Measurements from ENCODE around the gene RBM48. TPM values are rescaled to one million over a fixed set of nuclear protein-coding genes. Genes with fewer than 3 reads are reported as not detected.

The RBM48 gene
- total RNA-seq, 4 donors from 2014 or later: 8.5 to 16.3 (median 12.8) TPM

DNA sequence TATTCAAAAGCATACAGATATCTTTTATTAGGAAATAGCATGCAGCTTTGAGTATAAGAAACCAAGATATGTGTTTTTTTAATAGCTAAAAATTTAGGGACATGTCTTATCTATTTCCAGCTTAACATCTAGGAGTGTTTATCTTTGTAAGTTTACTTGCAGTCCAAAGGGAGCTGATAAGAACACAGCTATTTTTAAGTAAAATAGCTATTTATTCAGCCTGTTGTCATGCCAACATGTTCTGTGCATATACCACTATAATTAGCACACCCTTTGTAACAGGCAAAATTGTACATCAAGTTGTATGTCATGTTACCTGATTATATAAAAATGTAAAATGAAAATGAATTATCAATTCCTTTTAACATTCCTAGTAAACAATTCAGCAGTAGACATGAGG, 32.0 kb downstream of the RBM48 start:
- H3K36me3 ChIP-seq: peaks cover 0 to 59% (median 0%) of the 10 kb centered on the region in 3 donors
- H3K27ac ChIP-seq: no peak overlapping the region
- H3K4me1 ChIP-seq: no peaks in the 10 kb centered on the region
- TF ChIP-seq CTCF (IDR thresholded peaks at IDR 0.05) (no peak), EP300 (IDR thresholded peaks at IDR 0.05) (no peak), POLR2A (IDR thresholded peaks at IDR 0.05) (no peak)
- no peaks in the 10 kb centered on the region for H3K9me3 ChIP-seq
- no peak for DNase-seq (ENCODE audit: low spot score in 2 of 2)
- H3K4me3 ChIP-seq: no peak overlapping the region
- H3K27me3 ChIP-seq: no peaks in the 10 kb centered on the region

DNA sequence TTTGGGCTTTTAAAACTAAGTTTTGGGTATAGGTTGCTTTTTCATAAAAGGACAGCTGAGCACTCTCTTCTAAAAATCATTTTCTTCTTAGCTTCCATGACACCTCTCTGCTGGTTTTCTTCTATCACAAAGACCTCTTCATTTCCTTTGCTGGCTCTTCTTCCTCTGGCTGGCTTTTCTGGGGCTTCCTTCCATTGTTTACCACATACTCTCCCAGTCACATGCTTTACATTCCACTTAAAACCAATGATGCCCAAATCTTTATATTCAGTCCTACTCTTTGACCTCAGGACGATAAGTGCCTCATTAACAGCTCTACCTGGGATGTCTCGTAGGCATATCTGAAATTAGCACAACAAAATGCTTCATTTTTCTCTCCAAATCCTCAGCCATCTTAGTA, 34.8 kb downstream of the RBM48 start:
- 87 to 89% methylated on average over 2 of the region's 2 CpGs for WGBS, 2 donors
- DNase-seq (ENCODE audit: low spot score in 2 of 2): no peak
- no peak for TF ChIP-seq POLR2A (IDR thresholded peaks at IDR 0.05)
- no peak for TF ChIP-seq EP300 (IDR thresholded peaks at IDR 0.05)
- Histone ChIP-seq H3K27me3 (no peaks in the 10 kb centered on the region), H3K4me3 (no peak overlapping the region), H3K27ac (no peak overlapping the region), H3K36me3 (peaks cover 0 to 80% (median 5%) of the 10 kb centered on the region in 3 donors), H3K4me1 (no peaks in the 10 kb centered on the region), H3K9me3 (no peaks in the 10 kb centered on the region)

GRCh38 chr7:92567460-92567859, 38.9 kb downstream of the RBM48 start:
- H3K4me1 ChIP-seq: no peaks in the 10 kb centered on the region
- H3K4me3 ChIP-seq: no peak overlapping the region
- TF ChIP-seq EP300 (IDR thresholded peaks at IDR 0.05) (no peak), CTCF (IDR thresholded peaks at IDR 0.05) (no peak), POLR2A (IDR thresholded peaks at IDR 0.05) (no peak)
- no peaks in the 10 kb centered on the region for H3K9me3 ChIP-seq
- H3K36me3 ChIP-seq: peaks cover 6 to 92% (median 12%) of the 10 kb centered on the region in 3 donors
- 86 to 87% methylated on average over 6 of the region's 6 CpGs for WGBS, 2 donors
- H3K27me3 ChIP-seq: no peaks in the 10 kb centered on the region
- DNase-seq (ENCODE audit: low spot score in 2 of 2): no peak
- no peak overlapping the region for H3K27ac ChIP-seq

GRCh38 chr7:92569137-92569536, 40.5 kb downstream of the RBM48 start:
- no peak for DNase-seq (ENCODE audit: low spot score in 2 of 2)
- WGBS, 2 donors: 91 to 93% methylated on average over 4 of the region's 4 CpGs
- Histone ChIP-seq H3K4me1 (no peaks in the 10 kb centered on the region), H3K27ac (no peak overlapping the region), H3K36me3 (peaks cover 6 to 83% (median 17%) of the 10 kb centered on the region in 3 donors), H3K27me3 (no peaks in the 10 kb centered on the region), H3K4me3 (no peak overlapping the region), H3K9me3 (no peaks in the 10 kb centered on the region)
- no peak for TF ChIP-seq POLR2A (IDR thresholded peaks at IDR 0.05)
- TF ChIP-seq CTCF (IDR thresholded peaks at IDR 0.05): no peak
- no peak for TF ChIP-seq EP300 (IDR thresholded peaks at IDR 0.05)

GRCh38 chr7:92576296-92576695, 47.7 kb downstream of the RBM48 start:
- DNase-seq (ENCODE audit: low spot score in 2 of 2): no peak
- H3K27me3 ChIP-seq: no peaks in the 10 kb centered on the region
- H3K9me3 ChIP-seq: no peaks in the 10 kb centered on the region
- peaks cover 0 to 7% (median 0%) of the 10 kb centered on the region in 4 donors for H3K4me1 ChIP-seq
- 84 to 89% methylated on average over 3 of the region's 3 CpGs for WGBS, 2 donors
- no peak for TF ChIP-seq CTCF (IDR thresholded peaks at IDR 0.05)
- TF ChIP-seq POLR2A (IDR thresholded peaks at IDR 0.05): no peak
- no peak for TF ChIP-seq EP300 (IDR thresholded peaks at IDR 0.05)
- no peak overlapping the region for H3K27ac ChIP-seq
- peaks cover 6 to 84% (median 19%) of the 10 kb centered on the region in 3 donors for H3K36me3 ChIP-seq
- no peak overlapping the region for H3K4me3 ChIP-seq

DNA sequence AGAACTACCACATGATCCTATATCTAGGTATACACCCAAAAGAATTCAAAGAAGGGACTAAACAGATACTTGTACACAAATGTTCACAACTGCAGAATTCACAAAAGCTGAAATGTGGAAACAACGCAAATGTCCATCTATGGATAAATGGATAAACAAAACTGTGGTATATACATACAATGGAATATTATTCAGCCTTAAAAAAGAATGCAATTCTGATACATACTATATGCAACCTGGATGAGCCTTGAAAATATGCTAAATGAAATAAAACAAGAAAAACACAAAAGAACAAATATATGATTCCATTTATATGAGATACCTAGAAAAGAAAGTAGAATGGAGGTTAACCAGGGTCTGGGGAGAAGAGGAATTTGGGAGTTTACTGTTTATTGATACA, 54.4 kb downstream of the RBM48 start:
- TF ChIP-seq EP300 (IDR thresholded peaks at IDR 0.05) (no peak), POLR2A (IDR thresholded peaks at IDR 0.05) (no peak), CTCF (IDR thresholded peaks at IDR 0.05) (no peak)
- H3K9me3 ChIP-seq: no peaks in the 10 kb centered on the region
- H3K27ac ChIP-seq: no peak overlapping the region
- DNase-seq (ENCODE audit: low spot score in 2 of 2): no peak
- H3K27me3 ChIP-seq: no peaks in the 10 kb centered on the region
- 95 to 97% methylated on average over 1 of the region's 1 CpG for WGBS, 2 donors
- H3K4me1 ChIP-seq: peaks cover 0 to 46% (median 13%) of the 10 kb centered on the region in 4 donors
- H3K4me3 ChIP-seq: no peak overlapping the region
- H3K36me3 ChIP-seq: peaks cover 0 to 29% (median 0%) of the 10 kb centered on the region in 3 donors
